Neural progenitor cell (in vitro differentiated cells): ENCODE measurements around the gene RGS6.

ENCODE experiments used
- CTCF ChIP-seq: fragments of 200-600 bp; sonication (generic); IDR thresholded peaks from 2 replicates; pipeline ENCODE4 v1.5.1; 2017; ENCODE audit warnings: antibody characterized with exemption, mild to moderate bottlenecking
- EZH2 ChIP-seq: fragments of 200-600 bp; sonication (generic); IDR thresholded peaks from 2 replicates; pipeline ENCODE4 v1.6.1; 2017; ENCODE audit warnings: antibody characterized with exemption, mild to moderate bottlenecking, moderate library complexity
- EZH2phosphoT487 ChIP-seq: fragments of 200-600 bp; sonication (generic); IDR thresholded peaks from 2 replicates; pipeline ENCODE4 v1.6.1; 2017; ENCODE audit warnings: antibody characterized with exemption

DNA sequence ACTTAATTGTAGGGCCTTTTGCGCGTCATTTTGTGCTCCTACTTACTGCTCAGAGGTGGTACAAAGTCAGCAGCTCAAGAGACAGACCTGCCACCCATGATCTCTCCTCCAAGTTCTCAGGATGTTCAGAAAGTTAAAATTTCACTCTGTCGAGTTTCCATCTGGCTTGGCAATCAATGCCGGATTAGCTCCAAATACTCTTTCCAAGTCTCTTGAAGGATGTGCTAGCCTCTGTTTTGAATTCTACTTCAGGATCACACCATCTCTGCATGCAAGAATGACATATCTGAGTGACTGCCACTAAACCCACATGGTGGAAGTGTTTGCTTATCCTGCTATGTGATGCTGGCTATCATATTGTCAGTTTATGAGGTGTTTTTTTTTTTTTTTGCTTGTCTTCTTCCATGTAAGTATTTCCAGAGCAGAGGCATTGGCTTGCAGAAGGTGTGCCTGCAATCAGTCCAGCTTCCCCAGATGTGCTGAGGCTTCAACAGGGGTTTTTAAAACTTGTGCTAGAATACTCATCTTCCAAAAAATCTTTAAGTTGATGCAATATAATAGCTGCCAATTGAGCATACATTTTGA is 125.6 kb downstream of the RGS6 start:
- no peak for TF ChIP-seq CTCF
- no peak for TF ChIP-seq EZH2phosphoT487
- TF ChIP-seq EZH2 = no peak
